Urinary bladder (tissue), 4 donors: ENCODE measurements around the gene CRK. TPM values are rescaled to one million over a fixed set of nuclear protein-coding genes. Genes with fewer than 3 reads are reported as not detected.
A peak's percentile ranks its signal among the peaks of the same experiment; 100 is the strongest.
"Not testable (repeated sequence)": the region's sequence is repeated elsewhere in the genome, so short reads cannot be mapped to it uniquely, and the experiment has no call there.

Experiments used
- DNase-seq: peaks from one replicate; pipeline ENCODE4 v3.0.0-alpha.2; 2015; ENCODE audit errors: extremely low spot score
- H3K27ac ChIP-seq: one replicate; pipeline ENCODE4 v1.5.1; 2013; ENCODE audit warnings: low read depth, mild to moderate bottlenecking, moderate library complexity
- H3K36me3 ChIP-seq: one replicate; pipeline ENCODE4 v1.6.1; 2013; ENCODE audit warnings: mild to moderate bottlenecking, moderate library complexity; ENCODE audit not compliant: insufficient read depth
- H3K4me1 ChIP-seq: one replicate; pipeline ENCODE4 v1.6.1; 2013; ENCODE audit warnings: mild to moderate bottlenecking, moderate library complexity; ENCODE audit not compliant: insufficient read depth
- H3K4me3 ChIP-seq: one replicate; pipeline ENCODE4 v1.5.1; 2013; ENCODE audit warnings: low read depth, low read length
- WGBS: extraction: QIAGEN DNeasy Blood & Tissue Kit; methylation state at CpG from one replicate; pipeline ENCODE4 v1.1.7; 2013; 5-methylcytosine and 5-hydroxymethylcytosine counted together
- polyA plus RNA-seq: library from polyadenylated mRNA; stranded (reverse); fragments of 200-250 nt; gene quantifications from one replicate; pipeline ENCODE4 v1.2.3, GENCODE V29; 2013
- total RNA-seq: library from RNA; depleted of rRNA; stranded (reverse); fragments of >200 nt; gene quantifications from one replicate; pipeline ENCODE4 v1.2.3, GENCODE V29; 2014
- donor health status: healthy with polysubstance abuse.
- donor health status: healthy.

The CRK gene
- total and polyA plus RNA-seq, 2 donors = 43.3 to 91.2 TPM

DNA sequence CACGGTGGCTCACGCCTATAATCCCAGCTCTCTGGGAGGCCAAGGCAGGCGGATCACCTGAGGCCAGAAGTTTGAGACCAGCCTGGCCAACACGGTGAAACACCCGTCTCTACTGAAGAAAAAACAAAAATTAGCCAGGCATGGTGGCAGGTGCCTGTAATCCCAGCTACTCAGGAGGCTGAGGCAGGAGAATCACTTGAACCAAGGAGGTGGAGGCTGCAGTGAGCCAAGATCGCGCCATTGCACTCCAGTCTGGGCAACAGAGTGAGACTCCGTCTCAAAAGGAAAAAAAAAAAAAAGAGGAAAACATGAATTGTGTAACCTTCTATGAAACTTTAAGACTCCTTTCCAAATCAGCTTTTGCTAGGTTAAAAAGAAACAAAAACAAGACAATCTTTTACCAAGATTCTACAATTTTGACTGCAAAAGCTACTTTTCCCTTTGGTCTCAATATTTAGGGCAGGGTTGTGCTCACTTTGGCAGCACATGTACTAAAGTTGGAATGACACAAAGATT is 69.3 kb downstream of the CRK start:
- H3K27ac ChIP-seq = peak overlapping the region; percentile 59
- not testable (repeated sequence) for DNase-seq, H3K4me1 ChIP-seq, H3K4me3 ChIP-seq, H3K36me3 ChIP-seq
- 85% methylated on average over 8 of the region's 8 CpGs for WGBS

DNA sequence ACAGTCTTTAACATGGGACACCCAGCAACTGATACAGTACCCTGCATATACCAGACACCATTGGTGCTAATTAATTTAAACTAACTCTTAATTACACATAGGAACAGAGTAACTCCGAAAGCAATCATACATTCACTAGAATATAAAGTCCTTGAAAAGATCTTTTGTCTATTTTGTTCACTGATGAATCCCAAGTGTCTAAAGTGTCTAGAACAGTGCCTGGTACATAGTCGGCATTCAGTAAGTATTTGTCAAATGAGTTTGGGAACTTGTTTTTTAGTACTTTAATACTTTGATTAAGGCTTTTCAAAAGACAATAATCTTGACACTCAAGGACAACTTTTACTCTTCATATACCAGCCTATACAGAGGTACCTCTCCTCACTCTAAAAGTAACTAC is 69.8 kb downstream of the CRK start:
- H3K4me1 ChIP-seq = no peaks in the 10 kb centered on the region

DNA sequence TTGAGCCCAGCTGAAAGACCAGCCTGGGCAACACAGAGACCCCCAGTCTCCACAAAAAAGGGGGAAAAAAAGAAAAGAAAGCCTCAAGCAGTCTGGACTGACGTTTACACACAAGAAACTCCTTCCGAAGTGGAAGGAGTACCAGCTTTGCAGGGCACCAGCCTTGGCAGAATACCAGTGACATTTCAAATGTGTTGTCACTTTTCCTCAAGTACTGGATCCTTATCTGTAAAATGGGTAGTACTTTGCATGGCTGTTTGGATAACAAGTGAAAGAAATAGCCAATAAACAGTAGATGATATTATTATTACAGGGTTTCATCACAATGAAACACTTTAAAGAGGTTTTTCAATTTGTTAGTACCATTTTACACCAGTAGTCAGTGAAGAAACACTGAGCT is 70.2 kb downstream of the CRK start:
- Histone ChIP-seq H3K4me1 (no peaks in the 10 kb centered on the region), H3K27ac (no peak overlapping the region), H3K36me3 (no peaks in the 10 kb centered on the region), H3K4me3 (no peak overlapping the region)
- no peak for DNase-seq
- WGBS = 42% methylated on average over 2 of the region's 2 CpGs

More for the DNA sequence above, 69.8 kb downstream of the CRK start:
- no peak for DNase-seq
- H3K4me3 ChIP-seq = no peak overlapping the region
- WGBS = 83% methylated on average over 2 of the region's 2 CpGs
- H3K27ac ChIP-seq = peak overlapping the region; percentile 59
- H3K36me3 ChIP-seq = no peaks in the 10 kb centered on the region

DNA sequence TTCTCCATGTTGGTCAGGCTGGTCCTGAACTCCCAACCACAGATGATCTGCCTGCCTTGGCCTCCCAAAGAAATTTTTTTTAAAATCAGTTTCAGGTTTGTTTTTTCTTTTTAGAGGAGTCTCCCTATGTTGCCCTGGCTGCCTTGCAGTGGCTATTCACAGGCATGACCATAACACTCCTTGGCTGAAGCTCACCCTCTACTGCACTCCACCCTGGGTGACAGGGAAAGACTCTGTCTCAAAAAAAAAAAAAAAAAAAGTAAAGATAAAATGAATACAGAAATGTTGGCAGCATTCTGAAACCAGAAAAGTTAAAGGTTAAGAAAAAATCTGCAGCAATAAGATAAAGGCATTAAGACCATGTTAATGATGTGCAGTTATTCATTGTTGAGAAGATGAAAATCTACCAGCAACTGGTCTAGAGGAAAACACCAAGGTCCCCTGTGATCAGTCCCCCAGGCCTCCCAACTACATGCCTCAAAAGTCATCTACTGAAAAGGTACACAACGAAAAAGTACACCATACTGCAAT is 71.1 kb downstream of the CRK start:
- no peak overlapping the region for H3K27ac ChIP-seq
- peaks cover 2% of the 10 kb centered on the region for H3K4me1 ChIP-seq
- no peak for DNase-seq
- H3K36me3 ChIP-seq = no peaks in the 10 kb centered on the region
- WGBS = 13% methylated on average over 1 of the region's 1 CpG
- H3K4me3 ChIP-seq = no peak overlapping the region

DNA sequence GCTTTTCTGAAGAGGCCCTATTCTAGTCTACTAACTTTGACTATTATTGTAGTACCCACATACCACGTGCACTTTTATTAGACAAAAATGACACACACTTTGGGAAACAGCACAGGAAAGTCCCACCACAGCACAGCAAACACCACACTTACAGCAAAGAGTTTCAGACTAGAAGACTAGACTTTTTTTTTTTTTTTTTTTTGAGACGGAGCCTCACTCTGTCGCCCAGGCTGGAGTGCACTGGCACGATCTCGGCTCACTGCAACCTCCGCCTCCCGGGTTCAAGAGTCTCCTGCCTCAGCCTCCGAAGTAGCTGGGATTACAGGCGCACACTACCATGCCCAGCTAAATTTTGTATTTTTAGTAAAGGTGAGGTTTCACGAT is 76.1 kb downstream of the CRK start:
- peak overlapping the region; percentile 32 for H3K27ac ChIP-seq
- DNase-seq = no peak
- no peak overlapping the region for H3K4me3 ChIP-seq
- H3K36me3 ChIP-seq = no peaks in the 10 kb centered on the region
- H3K4me1 ChIP-seq = peaks cover 2% of the 10 kb centered on the region
- WGBS = 64% methylated on average over 10 of the region's 10 CpGs

DNA sequence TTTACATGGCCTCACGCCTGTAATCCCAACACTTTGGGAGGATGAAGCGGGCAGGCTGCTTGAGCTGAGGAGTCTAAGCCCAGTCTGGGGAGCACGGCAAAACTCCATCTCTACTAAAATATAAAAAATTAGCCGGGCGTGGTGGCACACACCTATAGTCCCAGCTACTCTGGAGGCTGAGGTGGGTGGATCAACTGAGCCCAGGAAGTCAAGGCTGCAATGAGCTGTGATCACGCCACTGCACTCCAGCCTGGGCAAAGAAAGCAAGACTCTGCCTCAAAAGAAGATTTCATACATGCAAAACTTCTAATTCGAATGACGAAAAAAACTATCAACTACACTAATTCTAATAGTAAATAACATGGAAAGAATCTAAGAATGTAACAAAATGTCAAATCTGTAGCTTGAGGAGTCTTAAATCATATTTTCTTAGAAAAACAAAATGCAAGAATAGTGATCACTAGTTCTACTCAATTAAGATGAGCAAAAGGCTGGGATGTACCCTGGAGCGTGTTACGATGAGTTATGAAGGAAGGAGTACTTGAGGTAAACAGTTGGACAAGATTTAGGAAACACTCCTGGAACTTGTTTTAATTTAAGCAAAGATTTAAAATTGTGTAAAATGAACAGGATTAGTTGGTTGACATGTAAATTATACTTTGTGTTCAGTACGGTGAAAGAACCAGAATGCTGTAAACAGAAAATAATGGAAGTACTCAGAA is 76.7 kb downstream of the CRK start:
- Histone ChIP-seq H3K4me3 (no peak overlapping the region), H3K27ac (no peak overlapping the region), H3K4me1 (peaks cover 2% of the 10 kb centered on the region), H3K36me3 (no peaks in the 10 kb centered on the region)
- DNase-seq = no peak
- 59% methylated on average over 11 of the region's 11 CpGs for WGBS

DNA sequence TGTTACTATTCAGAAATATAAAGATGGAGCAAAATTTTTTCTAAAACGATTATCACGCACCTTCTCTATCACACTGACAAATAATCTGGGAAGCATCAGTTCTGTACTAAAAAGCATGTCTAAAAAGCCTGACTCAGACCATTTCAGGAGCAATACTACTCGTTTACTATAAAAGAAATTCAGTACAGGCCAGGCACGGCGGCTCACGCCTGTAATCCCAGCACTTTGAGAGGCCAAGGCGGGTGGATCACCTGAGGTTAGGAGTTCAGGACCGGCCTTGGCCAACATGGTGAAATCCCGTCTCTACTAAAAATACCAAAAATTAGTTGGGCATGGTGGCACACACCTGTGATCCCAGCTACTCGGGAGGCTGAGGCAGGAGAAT is 77.6 kb downstream of the CRK start:
- not testable (repeated sequence) for H3K4me1 ChIP-seq, H3K4me3 ChIP-seq, H3K36me3 ChIP-seq, H3K27ac ChIP-seq, DNase-seq
- WGBS = 71% methylated on average over 10 of the region's 10 CpGs

DNA sequence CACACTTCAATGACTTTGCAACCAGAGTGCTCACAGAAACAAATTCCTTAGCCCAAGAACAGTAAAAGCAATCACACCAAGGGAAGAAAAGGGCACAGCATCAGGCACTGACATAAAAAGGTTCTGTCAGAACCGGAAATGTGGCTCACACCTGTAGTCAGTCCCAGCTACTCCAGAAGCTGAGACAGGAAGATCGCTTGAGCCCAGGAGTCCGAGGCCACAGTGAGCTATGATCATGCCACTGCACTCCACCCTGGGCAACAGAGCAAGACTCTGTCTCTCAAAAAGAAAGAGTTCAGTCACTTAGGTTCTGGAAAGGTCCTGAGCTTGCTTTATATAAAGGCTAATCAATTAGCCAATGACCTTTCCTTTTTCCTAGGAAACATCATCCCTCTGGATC is 78.7 kb downstream of the CRK start:
- DNase-seq = no peak
- H3K4me3 ChIP-seq = no peak overlapping the region
- H3K4me1 ChIP-seq = peaks cover 4% of the 10 kb centered on the region
- no peaks in the 10 kb centered on the region for H3K36me3 ChIP-seq
- 68% methylated on average over 3 of the region's 3 CpGs for WGBS
- H3K27ac ChIP-seq = no peak overlapping the region

DNA sequence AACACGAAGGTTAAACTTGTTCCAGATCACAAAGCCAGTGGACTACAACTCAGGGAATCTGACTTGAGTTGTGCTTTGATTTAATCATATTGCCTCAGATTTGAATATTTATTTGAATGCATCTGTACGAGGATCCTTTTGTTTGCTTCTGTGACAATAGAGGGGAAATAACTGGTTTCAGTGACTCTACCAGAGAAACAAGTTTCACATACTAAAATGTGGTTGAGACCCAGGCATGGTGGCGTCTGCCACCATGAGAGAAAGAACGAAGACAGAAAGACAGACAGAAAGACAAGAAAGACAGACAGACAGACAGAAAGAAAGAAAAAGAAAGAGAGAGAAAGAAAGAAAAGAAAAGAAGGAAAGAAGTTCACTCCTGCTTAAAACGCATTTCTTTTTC is 80.0 kb downstream of the CRK start:
- Histone ChIP-seq H3K36me3 (no peaks in the 10 kb centered on the region), H3K4me3 (no peak overlapping the region), H3K27ac (no peak overlapping the region), H3K4me1 (peaks cover 4% of the 10 kb centered on the region)
- 45% methylated on average over 5 of the region's 5 CpGs for WGBS
- no peak for DNase-seq

DNA sequence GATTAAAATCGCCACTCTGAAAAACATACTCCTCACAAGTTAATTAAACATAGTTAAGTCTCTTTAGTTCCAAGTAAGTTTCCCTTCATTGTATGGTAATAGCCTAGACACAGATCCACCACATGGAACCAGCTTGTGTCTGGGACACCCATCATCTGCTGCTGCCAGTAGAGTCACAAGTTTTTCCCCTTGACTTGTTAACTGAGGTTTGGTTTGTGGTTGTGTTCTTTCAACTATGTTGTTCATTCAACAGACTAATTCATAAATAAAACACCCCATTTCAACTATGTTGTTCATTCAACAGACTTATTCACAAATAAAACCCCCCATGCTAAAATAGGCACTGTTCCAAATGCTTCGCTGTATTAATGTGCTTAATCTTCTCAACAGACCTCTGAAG is 80.4 kb downstream of the CRK start:
- WGBS = 17% methylated on average over 2 of the region's 2 CpGs
- no peak for DNase-seq
- H3K36me3 ChIP-seq = no peaks in the 10 kb centered on the region
- H3K4me3 ChIP-seq = no peak overlapping the region
- H3K4me1 ChIP-seq = peaks cover 4% of the 10 kb centered on the region
- H3K27ac ChIP-seq = no peak overlapping the region

DNA sequence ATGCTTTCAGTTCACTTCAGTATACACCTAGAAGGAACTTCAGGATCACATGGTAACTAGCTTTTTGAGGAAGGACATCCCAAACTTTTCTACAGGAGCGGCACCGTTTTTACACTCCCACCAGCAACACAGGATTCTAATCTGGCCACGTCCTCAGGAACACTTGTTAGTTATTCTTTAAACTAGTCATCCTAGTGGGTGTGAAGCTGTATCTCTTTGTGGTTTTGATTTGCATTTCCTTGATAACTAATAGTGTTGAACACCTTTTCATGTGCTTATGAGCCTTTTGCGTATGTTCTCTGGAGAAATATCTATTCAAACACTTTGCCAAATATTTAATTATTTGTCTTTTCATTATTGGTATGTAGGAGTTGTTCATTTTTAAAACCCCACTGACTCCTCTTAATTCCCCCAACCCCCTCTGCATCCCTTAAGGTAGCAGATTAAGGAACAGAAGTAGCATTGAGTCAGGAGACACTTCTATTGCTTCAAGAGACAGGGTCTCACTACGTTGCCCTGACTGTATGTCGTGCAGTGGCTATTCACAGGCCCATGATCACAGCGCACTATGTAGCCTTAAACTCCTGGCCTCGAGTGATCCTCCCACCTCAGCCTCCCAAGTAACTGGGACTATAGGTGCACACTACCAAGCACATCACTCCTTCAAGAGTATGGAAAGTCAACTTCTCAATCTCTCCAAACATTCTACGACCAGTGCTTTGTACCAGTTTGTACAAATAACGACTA is 81.4 kb downstream of the CRK start:
- H3K4me1 ChIP-seq = peaks cover 2% of the 10 kb centered on the region
- H3K4me3 ChIP-seq = no peak overlapping the region
- no peak overlapping the region for H3K27ac ChIP-seq

DNA sequence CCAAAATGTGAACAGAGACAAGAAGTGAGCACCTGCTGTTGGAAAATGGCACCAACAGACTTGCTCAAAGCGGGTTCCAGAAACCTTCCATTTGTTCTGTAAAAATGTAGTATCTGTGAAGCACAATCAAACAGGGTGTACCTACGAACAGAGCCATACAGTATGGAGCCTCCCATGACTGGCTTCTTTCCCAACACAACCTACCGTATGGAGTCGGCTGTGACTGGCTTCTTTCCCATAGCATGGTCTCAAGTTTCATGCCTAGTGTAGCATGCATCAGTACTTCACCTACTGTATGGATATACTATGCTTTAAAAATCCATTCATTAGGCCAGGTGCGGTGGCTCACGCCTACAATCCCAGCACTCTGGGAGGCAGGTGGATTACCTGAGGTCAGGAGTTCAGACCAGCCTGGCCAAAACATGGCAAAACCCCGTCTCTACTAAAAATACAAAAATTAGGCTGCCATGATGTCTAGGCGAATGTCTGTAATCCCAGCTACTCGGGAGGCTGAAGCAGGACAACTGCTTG is 82.3 kb downstream of the CRK start:
- no peaks in the 10 kb centered on the region for H3K36me3 ChIP-seq
- H3K4me1 ChIP-seq = peaks cover 2% of the 10 kb centered on the region
- no peak overlapping the region for H3K27ac ChIP-seq
- H3K4me3 ChIP-seq = no peak overlapping the region
- no peak for DNase-seq
- 54% methylated on average over 9 of the region's 9 CpGs for WGBS

More for the DNA sequence above, 81.4 kb downstream of the CRK start:
- no peak for DNase-seq
- 68% methylated on average over 10 of the region's 10 CpGs for WGBS
- no peaks in the 10 kb centered on the region for H3K36me3 ChIP-seq

DNA sequence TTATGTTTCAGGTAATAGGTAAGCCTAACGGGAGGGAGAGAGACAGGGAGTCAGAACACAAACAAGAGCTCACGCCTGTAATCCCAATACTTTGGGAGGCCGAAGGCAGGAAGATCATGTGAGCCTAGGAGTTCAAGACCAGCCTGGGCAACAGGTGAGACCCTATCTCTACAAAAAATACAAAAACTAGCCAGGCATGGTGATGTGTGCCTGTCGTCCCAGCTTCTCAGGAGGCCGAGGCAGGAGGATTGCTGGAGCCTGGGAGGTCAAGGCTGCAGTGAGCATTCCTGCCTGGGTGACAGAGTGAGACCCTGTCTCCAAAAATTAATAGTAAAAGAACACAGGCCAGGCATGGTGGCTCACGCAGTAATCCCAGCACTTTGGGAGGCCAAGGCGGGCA is 83.4 kb downstream of the CRK start:
- no peak overlapping the region for H3K27ac ChIP-seq
- 92% methylated on average over 7 of the region's 7 CpGs for WGBS
- H3K36me3 ChIP-seq = no peaks in the 10 kb centered on the region
- no peak for DNase-seq
- H3K4me3 ChIP-seq = no peak overlapping the region
- peaks cover 2% of the 10 kb centered on the region for H3K4me1 ChIP-seq
